Endometrium (tissue), 2 donors: ENCODE results near the gene RGS1.
A peak's percentile ranks its signal among the peaks of the same experiment; 100 is the strongest.

Experiments
- FAIRE-seq: peaks from 2 replicates; lab custom pipeline; 2012; peaks lifted over from hg19 to GRCh38; lab: Jason Lieb, UNC
- donor health status: control.
- donor health status: control.

The RGS1 gene, protein sequence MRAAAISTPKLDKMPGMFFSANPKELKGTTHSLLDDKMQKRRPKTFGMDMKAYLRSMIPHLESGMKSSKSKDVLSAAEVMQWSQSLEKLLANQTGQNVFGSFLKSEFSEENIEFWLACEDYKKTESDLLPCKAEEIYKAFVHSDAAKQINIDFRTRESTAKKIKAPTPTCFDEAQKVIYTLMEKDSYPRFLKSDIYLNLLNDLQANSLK

DNA sequence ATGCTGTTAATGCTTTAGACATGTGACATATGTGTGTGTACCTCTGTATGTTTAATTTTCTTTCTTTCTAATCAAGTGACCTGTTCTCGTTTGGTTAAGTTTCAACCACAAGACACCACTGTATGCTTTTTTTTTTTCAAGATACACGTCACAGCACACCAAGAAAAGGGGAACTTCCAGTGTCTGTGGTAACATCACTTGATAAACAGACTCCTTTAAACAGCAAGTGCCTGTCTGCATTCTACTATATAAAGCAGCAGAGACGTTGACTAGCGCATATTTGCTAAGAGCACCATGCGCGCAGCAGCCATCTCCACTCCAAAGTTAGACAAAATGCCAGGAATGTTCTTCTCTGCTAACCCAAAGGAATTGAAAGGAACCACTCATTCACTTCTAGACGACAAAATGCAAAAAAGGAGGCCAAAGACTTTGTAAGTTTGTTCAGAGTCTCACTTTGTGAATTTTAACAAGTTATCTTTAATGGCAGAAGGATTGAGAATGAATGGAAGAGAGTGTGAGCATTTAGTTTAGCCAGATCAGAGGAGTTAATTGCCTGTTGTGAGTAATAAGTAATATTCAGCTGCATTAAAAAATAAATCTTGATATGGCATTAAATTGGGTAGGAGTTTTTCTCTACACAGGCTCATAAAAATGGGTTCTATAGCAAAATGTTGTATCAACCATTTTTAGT, at the start of gene RGS1:
Gene RGS1, plus strand, starts transcription at position 275 of the 691 bp plus-strand sequence. Its CDS starts 20 bp downstream, at position 295.
- no peak for FAIRE-seq

DNA sequence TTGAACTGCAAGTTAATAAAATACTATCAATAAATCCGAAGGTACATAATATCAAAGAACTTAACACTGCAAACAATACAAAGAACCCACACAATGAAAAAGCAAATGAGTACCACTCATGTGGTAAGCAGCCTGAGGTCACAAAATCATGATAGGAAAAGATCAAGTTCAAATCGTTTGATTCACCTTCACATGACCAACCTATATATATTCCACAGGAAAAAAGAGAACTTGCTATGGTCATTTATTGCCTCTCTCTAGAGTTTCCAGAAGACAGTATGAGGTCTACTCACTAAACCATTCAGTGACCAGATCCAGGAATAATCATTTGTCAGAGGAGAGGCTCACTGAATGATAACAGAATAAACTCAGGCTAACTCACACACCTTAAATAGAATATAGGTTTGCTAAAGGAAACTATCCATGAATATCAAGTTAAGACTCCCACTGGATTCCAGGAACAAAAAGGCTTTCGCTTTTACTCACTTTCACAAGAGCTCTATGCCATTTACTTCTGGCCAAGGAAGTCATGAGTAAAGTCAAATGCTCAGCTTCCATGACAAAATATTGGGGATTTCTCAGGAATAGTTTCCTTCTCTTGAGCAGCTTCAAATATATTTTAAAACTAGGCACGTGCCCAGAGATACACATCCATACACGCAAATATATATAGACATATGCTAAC, 48.3 kb upstream of the RGS1 start:
- no peak for FAIRE-seq

DNA sequence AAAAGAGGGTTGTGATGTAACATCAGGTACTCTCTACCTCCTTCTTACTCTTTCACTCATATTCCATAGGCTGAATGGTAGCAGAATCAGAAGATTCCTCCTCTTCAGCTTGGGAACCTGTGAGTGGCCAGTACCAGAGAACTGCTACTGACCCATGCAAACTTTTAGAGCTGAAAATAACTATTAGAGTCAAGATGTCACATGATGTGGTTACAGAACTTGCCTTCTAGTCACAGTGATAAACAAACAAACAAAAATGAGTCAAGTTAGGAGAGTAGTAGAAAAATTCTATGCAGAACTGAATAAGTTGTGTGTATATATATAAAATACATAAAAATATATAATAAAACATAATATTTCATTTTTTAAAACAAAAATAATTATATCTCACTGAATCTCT, 47.6 kb upstream of the RGS1 start:
- FAIRE-seq = no peak

DNA sequence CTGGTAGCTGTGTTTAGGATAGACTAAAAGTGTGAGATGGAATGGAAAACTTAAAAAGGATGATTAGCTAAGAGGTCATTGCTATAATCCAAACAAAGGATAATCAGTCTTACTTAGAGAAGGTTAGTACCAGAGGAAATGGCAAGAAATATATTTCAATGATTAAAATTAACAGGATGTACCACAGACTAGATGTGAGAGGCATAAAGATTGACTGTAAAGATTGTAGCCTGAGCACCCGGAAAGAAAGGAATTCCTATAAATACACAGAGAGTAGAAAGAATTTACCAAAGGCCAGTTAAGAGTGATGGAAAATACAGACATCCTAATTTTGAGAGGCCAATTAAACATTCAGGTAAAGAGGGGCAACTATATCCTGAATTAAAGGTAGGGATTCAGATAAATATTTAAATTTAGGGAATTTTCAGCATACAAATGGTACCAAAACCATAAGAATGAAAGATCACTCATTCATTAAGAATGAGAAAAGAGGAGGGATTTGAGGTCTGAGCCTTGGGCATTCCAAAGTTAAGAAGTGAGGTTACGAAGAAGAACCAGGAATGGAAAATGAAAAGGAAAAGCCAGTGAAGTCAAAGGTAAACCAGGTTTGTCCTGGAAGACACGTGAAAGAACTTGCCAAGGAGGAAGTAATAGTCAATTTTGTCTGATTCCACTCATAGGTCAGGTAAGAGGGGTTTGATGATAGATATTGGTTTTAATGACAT, 46.4 kb upstream of the RGS1 start:
- no peak for FAIRE-seq

DNA sequence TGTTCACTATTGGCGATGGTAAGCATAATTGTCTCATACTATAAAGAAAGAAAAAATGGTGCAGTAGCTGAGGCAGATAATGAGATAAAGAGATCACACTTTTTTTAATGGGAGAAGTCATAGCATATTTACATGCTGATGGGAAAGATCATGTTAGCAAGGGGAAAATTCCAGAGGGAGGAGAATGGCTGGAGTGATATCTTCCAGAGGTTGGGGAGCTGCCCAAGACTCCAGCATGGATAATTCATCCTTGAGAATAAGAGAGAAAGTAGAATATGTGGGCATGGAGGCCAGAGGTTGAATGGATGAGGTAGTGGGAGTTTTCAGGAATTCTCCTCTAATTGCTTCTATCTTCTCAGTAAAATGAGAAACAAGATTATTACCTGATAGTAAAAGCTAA, 45.8 kb upstream of the RGS1 start:
- no peak for FAIRE-seq

DNA sequence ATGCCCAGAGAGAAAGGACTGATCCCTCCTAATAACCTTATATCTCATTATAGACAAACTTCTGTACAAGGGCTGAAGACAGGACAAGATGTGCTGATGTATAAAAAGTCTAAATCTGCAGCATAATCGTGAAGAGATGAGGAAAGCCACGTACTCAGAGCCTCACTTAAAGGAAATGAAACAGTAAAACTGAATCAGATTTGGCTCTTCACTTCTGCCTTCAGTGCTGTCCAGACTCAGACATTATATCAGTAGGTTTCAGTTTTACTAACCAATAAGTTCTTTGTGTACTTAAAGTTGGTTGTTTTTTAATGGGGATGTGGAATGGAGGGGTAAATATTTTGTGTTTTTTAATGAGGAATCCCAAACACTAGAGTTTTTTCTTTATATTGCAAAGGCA, 45.3 kb upstream of the RGS1 start:
- FAIRE-seq = peak; percentile 15

DNA sequence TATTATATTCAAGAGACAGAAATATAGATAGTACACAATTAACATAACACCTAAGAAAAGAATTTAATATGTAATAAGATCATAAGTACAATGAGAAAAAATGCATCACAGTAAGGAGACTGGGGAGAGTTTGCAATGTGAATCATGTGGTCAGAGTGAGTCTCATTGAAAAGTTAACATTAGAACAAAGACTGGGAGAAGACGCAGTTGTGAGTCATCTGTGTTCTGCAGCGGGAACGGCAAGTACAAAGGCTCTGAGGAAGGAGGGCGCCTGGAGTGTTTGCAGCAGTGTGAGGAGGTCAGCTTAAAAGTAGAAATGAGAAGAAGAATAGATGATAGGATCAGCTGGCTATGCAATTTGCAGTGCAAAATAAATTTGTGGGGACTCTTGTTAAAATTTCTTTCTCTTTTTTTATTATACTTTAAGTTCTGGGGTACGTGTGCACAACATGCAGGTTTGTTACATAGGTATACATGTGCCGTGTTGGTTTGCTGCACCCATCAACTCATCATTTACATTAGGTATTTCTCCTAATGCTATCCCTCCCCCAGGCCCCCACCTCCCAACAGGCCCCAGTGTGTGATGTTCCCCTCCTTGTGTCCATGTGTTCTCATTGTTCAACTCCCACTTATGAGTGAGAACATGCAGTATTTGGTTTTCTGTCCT, 44.4 kb upstream of the RGS1 start:
- peak; percentile 83 for FAIRE-seq

DNA sequence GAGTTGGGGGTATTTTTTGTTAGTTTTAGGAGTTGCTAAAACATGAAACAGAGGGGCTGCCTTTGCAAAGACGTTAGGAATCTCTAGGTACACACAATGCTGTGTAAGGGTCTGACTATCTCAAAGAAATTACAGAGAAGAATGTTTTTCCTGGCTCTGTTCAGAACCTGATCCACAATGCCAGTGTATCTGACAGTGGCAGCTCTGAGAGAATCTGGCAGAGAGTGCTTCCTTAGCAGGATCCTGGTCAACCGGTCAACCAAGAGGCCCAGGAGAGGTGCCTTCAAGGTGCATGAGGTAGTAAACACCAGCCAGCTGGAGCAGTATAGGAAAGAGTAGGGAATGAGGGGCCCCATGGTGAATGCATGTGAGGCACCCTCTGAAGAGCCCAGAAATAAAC, 40.9 kb upstream of the RGS1 start:
- no peak for FAIRE-seq

DNA sequence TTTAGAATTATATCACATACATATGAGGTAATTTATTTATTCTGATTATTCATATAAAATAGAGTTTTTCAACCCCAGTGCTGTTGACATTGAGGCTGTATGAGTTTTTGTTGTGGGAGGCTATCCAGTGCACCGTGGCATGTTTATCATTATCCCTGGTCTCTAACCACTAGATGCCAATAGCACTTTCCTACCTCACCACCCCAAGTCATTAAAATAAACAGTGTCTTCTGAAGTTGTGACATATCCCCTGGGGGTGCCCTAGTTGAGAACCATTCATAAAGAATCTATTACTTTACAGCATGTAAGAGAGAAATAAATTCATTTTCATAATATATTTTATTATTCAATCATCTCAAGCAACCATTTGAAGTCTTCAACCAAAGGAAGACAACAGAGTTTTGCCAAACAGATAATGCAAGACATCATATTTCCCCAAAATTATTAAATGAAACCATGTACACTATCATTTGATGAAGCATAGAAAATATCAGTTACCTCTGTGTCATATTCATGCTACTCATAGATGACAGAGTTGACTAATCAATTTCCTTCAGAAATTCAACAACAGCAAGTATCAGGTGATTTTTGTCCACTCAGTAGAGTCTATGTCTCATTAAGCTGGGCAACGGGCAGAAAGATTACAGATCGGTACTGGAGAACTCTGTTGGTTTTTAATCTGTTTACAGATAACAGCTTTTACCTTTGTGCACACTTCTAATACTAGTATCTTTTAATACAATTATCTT, 39.5 kb upstream of the RGS1 start:
- no peak for FAIRE-seq

DNA sequence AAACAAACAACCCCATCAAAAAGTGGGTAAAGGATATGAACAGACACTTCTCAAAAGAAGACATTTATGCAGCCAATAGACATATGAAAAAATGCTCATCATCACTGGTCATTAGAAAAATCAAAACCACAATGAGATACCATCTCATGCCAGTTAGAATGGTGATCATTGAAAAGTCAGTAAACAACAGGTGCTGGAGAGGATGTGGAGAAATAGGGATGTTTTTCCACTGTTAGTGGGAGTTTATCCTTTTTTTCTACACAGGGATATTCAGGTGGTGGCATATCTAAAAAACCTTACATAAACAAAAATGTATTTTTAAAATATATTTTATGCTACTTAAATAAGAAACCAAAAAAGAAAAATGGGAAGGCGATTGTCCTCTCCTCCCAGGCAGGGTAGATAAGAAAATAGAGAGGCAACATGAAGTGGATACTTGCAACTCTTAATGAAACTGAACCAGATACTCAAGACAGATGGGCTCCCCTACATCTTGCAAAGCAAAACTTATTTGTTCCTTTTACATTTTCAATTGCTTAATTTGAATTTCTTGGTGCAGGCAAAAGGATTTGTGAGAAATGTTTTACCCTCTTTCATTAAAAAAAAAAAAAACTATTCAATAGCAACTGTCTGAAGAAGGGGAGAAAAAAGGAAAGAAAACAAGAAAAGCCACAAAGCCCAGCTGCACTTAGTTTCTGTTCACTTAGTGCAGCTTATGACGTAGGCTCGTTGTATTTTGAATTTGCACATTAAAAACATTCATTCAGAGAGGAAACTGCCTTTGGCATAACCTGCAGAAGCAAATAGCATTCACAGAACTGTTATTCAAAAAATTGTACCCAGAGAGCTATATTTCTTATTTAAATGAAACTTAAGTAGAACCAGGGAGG, 36.9 kb upstream of the RGS1 start:
- FAIRE-seq = no peak

DNA sequence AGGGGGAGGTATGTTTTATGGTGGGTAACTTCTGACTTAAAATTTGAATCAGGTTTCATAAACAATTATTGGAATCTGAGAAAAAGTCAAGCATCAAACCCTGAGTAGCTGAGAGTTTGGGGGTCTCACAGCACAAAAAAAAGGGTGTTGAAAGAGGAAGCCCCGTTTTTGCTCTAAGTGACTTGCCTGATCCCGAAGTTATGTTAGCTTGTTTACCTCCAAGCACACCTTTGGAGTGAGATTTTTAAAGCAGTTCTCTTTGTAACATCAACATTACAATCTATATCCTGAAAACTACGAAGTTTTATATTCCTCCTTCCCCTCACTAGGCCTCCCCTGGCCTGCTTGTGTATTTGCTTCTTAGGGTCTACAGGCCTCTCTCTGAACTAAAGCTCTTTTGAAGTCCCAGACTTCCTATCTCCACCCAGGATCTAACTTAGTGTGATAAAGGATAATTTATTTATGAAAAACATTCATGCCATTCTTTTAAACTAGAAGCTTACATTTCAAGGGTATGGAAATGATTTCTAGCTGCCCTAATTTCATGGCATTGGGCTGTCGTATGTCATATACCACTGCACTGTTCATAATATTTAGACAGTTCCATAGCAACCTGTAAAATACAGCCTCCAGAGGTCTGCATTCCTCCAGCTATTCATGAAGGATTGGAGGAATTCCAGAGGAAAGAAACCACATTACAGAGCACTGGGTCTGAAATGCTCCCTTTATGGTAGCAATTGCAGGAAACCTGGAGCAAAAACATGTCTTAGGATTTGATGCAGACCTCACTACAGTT, 36.1 kb upstream of the RGS1 start:
- FAIRE-seq = peak; percentile 12

DNA sequence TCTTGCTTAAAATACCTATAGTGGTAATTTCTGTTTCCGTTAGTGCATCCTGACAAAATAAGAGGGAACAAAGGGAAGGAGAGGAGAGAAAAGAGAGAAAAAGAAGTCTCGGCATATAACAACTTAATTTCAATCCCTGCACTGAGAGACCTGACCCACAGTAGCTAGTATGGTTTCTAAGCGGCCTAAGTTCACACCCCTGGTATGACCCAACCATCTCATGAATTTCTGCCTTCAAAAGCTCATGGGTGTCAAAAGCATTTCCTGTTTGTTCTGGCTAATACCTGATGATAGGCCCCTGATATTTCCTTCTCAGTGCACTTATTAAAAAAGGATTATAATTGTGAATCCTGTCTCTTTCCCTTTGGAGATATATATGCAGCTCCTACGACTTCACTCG, 32.1 kb upstream of the RGS1 start:
- no peak for FAIRE-seq

DNA sequence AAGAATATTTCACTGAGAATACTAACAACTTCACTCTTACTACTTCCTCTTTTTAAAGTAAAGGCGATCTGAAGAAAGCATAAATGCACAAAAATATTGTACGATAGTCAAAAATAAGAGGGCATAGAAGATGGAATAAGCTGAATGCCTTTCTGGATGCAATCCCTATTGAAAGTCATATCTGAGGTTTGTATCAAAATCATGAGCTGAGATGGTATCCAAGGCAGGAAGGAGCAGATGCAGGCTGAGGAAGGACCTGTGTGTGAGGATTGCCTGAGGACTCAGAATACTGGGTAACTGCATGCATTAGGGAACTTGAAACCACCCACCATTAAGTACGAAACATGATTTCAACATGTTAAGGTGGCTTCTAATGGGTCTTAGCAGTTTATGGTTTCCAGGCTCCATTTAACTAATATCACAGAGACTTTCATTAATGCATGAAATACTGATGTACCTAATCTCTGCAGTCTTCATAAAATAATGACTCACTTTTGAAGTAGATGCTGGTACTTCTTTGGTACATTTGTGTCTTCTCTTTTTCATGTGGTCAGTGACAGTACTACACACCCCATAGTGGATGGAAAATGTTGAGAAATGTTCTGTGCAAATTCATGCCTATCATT, 29.6 kb upstream of the RGS1 start:
- no peak for FAIRE-seq

DNA sequence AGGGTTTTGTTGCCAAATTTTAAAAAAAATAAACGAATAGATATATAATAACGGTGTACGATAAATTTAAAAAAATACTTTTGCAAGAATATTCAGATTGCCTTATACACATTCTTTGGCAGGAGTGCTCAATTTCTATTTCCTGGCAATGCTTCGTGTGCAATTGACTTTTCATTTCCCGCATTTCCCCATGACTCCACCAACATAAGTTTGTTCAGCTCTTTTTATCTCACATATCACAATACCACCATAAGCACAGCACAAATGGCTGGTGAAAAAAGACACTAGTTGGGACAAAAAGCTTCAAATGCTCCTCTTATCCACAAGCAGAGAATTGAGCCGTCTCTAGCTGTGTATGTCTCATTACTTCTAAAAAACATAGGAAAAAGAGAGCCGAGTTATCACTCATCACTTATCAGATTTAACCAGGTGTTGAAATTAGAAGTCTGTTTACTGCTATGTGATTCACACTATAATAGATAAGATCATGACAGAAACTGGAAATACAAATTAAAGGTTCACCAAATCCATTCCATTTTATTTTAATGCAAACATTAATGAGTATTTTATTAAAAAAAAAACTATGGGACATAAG, 28.9 kb upstream of the RGS1 start:
- no peak for FAIRE-seq

DNA sequence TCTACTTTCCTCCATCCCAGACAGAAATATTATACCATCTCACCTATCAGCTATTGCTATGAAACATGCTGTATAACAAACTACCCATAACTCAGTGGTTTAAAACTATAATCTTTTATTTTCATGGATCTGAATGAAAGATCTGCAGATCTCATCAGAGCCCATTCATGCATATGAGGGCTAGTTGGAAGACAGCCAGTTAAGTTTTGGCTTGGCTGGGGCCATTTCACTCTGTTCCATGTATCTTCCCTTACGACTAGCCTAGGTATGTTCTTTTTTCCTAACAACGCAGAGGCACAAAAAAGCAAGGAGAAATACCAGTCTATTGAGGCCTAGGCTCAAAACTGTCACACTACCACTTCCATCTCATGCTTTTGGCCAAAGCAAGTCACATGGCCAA, 28.1 kb upstream of the RGS1 start:
- FAIRE-seq = no peak

DNA sequence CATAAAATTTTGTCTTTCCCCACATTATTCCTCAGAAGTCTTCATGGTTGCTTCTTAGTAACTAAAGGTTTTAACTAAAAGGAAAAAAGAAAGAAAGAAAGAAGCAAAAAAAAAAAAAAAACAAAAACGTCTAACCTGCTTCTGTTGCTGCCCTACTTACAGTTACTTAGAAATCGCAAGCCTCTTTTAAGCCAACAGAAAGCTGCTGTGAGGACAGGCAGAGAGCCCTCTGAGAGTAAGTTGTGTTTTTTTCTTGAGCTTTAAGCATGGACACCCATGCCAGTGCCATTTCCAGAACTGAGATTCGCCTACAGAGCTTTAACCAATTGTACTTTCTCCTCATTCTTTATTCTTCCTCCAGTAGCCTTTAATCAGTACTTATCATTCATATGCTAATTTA, 25.6 kb upstream of the RGS1 start:
- no peak for FAIRE-seq

DNA sequence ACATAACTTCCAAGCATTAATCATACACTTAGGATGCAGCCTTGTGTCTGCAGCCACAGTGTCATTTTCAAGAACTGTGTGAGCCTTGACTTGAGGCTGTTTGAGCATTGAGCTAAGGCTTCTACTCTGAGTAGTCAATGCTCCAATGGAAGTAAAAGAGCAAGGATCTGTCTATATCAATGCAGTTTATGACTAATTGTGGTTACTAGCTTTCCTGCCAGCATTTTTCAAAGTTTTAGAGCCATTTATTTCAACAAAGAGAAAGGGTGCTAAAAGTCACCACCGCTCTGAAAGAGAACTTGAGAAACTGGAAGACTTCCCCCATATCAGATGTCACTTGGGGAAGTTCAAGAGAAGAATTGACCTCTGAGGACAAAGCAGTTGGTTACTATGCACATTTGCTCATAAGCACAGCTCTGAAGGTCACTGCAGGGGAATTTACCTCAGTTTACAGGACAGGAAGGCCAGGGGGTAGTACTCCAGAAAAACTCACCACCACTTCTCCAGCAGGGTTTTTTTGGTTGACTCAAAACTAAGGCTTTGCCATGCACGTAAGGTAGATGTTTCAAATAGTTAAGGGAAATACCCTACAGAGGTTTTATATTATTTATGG, 24.5 kb upstream of the RGS1 start:
- no peak for FAIRE-seq

DNA sequence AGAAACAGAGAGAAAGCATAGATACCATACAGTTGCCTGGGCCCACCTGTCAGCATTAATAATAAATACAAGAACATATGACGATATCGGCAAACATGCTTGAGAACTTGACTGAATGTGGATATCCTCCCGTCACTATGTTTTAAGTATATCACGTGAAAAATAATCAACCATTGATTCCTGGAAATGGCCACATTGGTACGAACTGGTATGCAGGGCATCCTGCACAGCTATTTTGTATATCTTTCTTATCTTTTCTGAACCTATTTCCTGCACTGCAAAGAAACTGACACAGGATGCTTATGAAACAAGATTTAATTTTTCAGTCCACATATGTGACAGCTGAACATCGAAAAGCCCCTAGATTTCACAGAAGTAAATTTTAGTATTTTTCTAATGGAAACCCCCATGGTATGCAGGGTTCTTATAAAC, 22.8 kb upstream of the RGS1 start:
- FAIRE-seq = no peak
